ENCODE results near the gene PRX. TPM values are rescaled to one million over a fixed set of nuclear protein-coding genes. Genes with fewer than 3 reads are reported as not detected.

PRX gene
- total and polyA plus RNA-seq, 4 donors: 3.1 to 7.6 (median 5.1) TPM

- no peak for ATAC-seq (ENCODE audit: low FRiP score)
- H3K27ac ChIP-seq (ENCODE audit: low read depth in 1 of 2, low read length in 2 of 2): no peak overlapping the region
- DNase-seq: no peak
- H3K36me3 ChIP-seq (ENCODE audit: control insufficient read depth in 1 of 2, insufficient read depth in 2 of 2, low read length in 1 of 2): peaks cover 0 to 5% of the 10 kb centered on the region in 2 donors
- WGBS, 2 donors: 88% methylated on average over 12 of the region's 12 CpGs
- intact Hi-C loops (cut with DNase I): no loop called here
- no peaks in the 10 kb centered on the region for H3K27me3 ChIP-seq (ENCODE audit: control insufficient read depth in 1 of 2, insufficient read depth in 2 of 2, low read length in 1 of 2)
- H3K4me3 ChIP-seq (ENCODE audit: low read length in 2 of 2): no peak overlapping the region
- H3K9me3 ChIP-seq (ENCODE audit: control insufficient read depth, low read length): no peaks in the 10 kb centered on the region
- H3K4me1 ChIP-seq (ENCODE audit: control insufficient read depth in 1 of 2, insufficient read depth in 2 of 2, low read length in 2 of 2): no peaks in the 10 kb centered on the region
These were observed 43.4 kb downstream of the PRX start for GRCh38 chr19:40369797-40370196.

GRCh38 chr19:40367577-40368434 is 45.4 kb downstream of the PRX start:
- Histone ChIP-seq H3K36me3 (ENCODE audit: control insufficient read depth in 1 of 2, insufficient read depth in 2 of 2, low read length in 1 of 2) (no peaks in the 10 kb centered on the region), H3K4me1 (ENCODE audit: control insufficient read depth in 1 of 2, insufficient read depth in 2 of 2, low read length in 2 of 2) (no peaks in the 10 kb centered on the region), H3K9me3 (ENCODE audit: control insufficient read depth, low read length) (no peaks in the 10 kb centered on the region), H3K27me3 (ENCODE audit: control insufficient read depth in 1 of 2, insufficient read depth in 2 of 2, low read length in 1 of 2) (no peaks in the 10 kb centered on the region), H3K4me3 (ENCODE audit: low read length in 2 of 2) (no peak overlapping the region), H3K27ac (ENCODE audit: low read depth in 1 of 2, low read length in 2 of 2) (no peak overlapping the region)
- intact Hi-C loops (cut with DNase I): no loop called here
- no peak for DNase-seq
- ATAC-seq (ENCODE audit: low FRiP score): peak; percentile 19
- 88 to 89% methylated on average over 16 of the region's 16 CpGs for whole genome bisulfite sequencing, 2 donors

GRCh38 chr19:40366697-40367561 is 46.2 kb downstream of the PRX start:
- Histone ChIP-seq H3K4me3 (ENCODE audit: low read length in 2 of 2) (no peak overlapping the region), H3K36me3 (ENCODE audit: control insufficient read depth in 1 of 2, insufficient read depth in 2 of 2, low read length in 1 of 2) (no peaks in the 10 kb centered on the region), H3K9me3 (ENCODE audit: control insufficient read depth, low read length) (no peaks in the 10 kb centered on the region), H3K27me3 (ENCODE audit: control insufficient read depth in 1 of 2, insufficient read depth in 2 of 2, low read length in 1 of 2) (no peaks in the 10 kb centered on the region), H3K4me1 (ENCODE audit: control insufficient read depth in 1 of 2, insufficient read depth in 2 of 2, low read length in 2 of 2) (no peaks in the 10 kb centered on the region), H3K27ac (ENCODE audit: low read depth in 1 of 2, low read length in 2 of 2) (no peak overlapping the region)
- DNase-seq: no peak
- no peak for ATAC-seq (ENCODE audit: low FRiP score)
- intact Hi-C loops (cut with DNase I): no loop called here
- 83 to 85% methylated on average over 27 of the region's 27 CpGs for WGBS, 2 donors

- H3K4me1 ChIP-seq (ENCODE audit: control insufficient read depth in 1 of 2, insufficient read depth in 2 of 2, low read length in 2 of 2): no peaks in the 10 kb centered on the region
- ATAC-seq (ENCODE audit: low FRiP score) (peak; percentile 68), DNase-seq (peak; percentile 83 to 90)
- no peak overlapping the region for H3K27ac ChIP-seq (ENCODE audit: low read depth in 1 of 2, low read length in 2 of 2)
- WGBS, 2 donors: 19 to 23% methylated on average over 28 of the region's 28 CpGs
- H3K36me3 ChIP-seq (ENCODE audit: control insufficient read depth in 1 of 2, insufficient read depth in 2 of 2, low read length in 1 of 2): no peaks in the 10 kb centered on the region
- no peaks in the 10 kb centered on the region for H3K27me3 ChIP-seq (ENCODE audit: control insufficient read depth in 1 of 2, insufficient read depth in 2 of 2, low read length in 1 of 2)
- intact Hi-C loops (cut with DNase I): no loop called here
- no peak overlapping the region for H3K4me3 ChIP-seq (ENCODE audit: low read length in 2 of 2)
- no peaks in the 10 kb centered on the region for H3K9me3 ChIP-seq (ENCODE audit: control insufficient read depth, low read length)
These were observed 47.4 kb downstream of the PRX start for GRCh38 chr19:40365613-40366401.

- H3K9me3 ChIP-seq (ENCODE audit: control insufficient read depth, low read length): no peaks in the 10 kb centered on the region
- WGBS, 2 donors: 75 to 80% methylated on average over 3 of the region's 3 CpGs
- intact Hi-C loops (cut with DNase I): no loop called here
- no peak for DNase-seq
- H3K27me3 ChIP-seq (ENCODE audit: control insufficient read depth in 1 of 2, insufficient read depth in 2 of 2, low read length in 1 of 2): no peaks in the 10 kb centered on the region
- H3K36me3 ChIP-seq (ENCODE audit: control insufficient read depth in 1 of 2, insufficient read depth in 2 of 2, low read length in 1 of 2): no peaks in the 10 kb centered on the region
- no peaks in the 10 kb centered on the region for H3K4me1 ChIP-seq (ENCODE audit: control insufficient read depth in 1 of 2, insufficient read depth in 2 of 2, low read length in 2 of 2)
- H3K4me3 ChIP-seq (ENCODE audit: low read length in 2 of 2): no peak overlapping the region
- H3K27ac ChIP-seq (ENCODE audit: low read depth in 1 of 2, low read length in 2 of 2): no peak overlapping the region
- ATAC-seq (ENCODE audit: low FRiP score): no peak
These were observed 48.2 kb downstream of the PRX start for GRCh38 chr19:40365010-40365409.

GRCh38 chr19:40363069-40363468 is 50.1 kb downstream of the PRX start:
- no peak overlapping the region for H3K27ac ChIP-seq (ENCODE audit: low read depth in 1 of 2, low read length in 2 of 2)
- ATAC-seq (ENCODE audit: low FRiP score) (no peak), DNase-seq (no peak)
- H3K4me1 ChIP-seq (ENCODE audit: control insufficient read depth in 1 of 2, insufficient read depth in 2 of 2, low read length in 2 of 2): no peaks in the 10 kb centered on the region
- intact Hi-C loops (cut with DNase I): no loop called here
- H3K9me3 ChIP-seq (ENCODE audit: control insufficient read depth, low read length): no peaks in the 10 kb centered on the region
- no peaks in the 10 kb centered on the region for H3K27me3 ChIP-seq (ENCODE audit: control insufficient read depth in 1 of 2, insufficient read depth in 2 of 2, low read length in 1 of 2)
- no peak overlapping the region for H3K4me3 ChIP-seq (ENCODE audit: low read length in 2 of 2)
- no peaks in the 10 kb centered on the region for H3K36me3 ChIP-seq (ENCODE audit: control insufficient read depth in 1 of 2, insufficient read depth in 2 of 2, low read length in 1 of 2)
- 85 to 87% methylated on average over 5 of the region's 5 CpGs for WGBS, 2 donors

GRCh38 chr19:40362160-40362559 is 51.0 kb downstream of the PRX start:
- Histone ChIP-seq H3K9me3 (ENCODE audit: control insufficient read depth, low read length) (no peaks in the 10 kb centered on the region), H3K27ac (ENCODE audit: low read depth in 1 of 2, low read length in 2 of 2) (no peak overlapping the region), H3K27me3 (ENCODE audit: control insufficient read depth in 1 of 2, insufficient read depth in 2 of 2, low read length in 1 of 2) (no peaks in the 10 kb centered on the region), H3K4me3 (ENCODE audit: low read length in 2 of 2) (no peak overlapping the region), H3K4me1 (ENCODE audit: control insufficient read depth in 1 of 2, insufficient read depth in 2 of 2, low read length in 2 of 2) (no peaks in the 10 kb centered on the region), H3K36me3 (ENCODE audit: control insufficient read depth in 1 of 2, insufficient read depth in 2 of 2, low read length in 1 of 2) (no peaks in the 10 kb centered on the region)
- intact Hi-C loops (cut with DNase I): no loop called here
- ATAC-seq (ENCODE audit: low FRiP score) (no peak), DNase-seq (no peak)
- 90 to 91% methylated on average over 3 of the region's 3 CpGs for WGBS, 2 donors

GRCh38 chr19:40360708-40361241 is 52.4 kb downstream of the PRX start:
- peak in 1 of 2 donors; percentile 69 for DNase-seq
- no peaks in the 10 kb centered on the region for H3K9me3 ChIP-seq (ENCODE audit: control insufficient read depth, low read length)
- no peak for ATAC-seq (ENCODE audit: low FRiP score)
- H3K27me3 ChIP-seq (ENCODE audit: control insufficient read depth in 1 of 2, insufficient read depth in 2 of 2, low read length in 1 of 2): no peaks in the 10 kb centered on the region
- 87 to 91% methylated on average over 12 of the region's 12 CpGs for WGBS, 2 donors
- H3K36me3 ChIP-seq (ENCODE audit: control insufficient read depth in 1 of 2, insufficient read depth in 2 of 2, low read length in 1 of 2): no peaks in the 10 kb centered on the region
- intact Hi-C loops (cut with DNase I): no loop called here
- no peak overlapping the region for H3K4me3 ChIP-seq (ENCODE audit: low read length in 2 of 2)
- no peaks in the 10 kb centered on the region for H3K4me1 ChIP-seq (ENCODE audit: control insufficient read depth in 1 of 2, insufficient read depth in 2 of 2, low read length in 2 of 2)
- H3K27ac ChIP-seq (ENCODE audit: low read depth in 1 of 2, low read length in 2 of 2): no peak overlapping the region
